HG02571 (cell line): ENCODE measurements around the gene PRCD.

Experiments used
- ATAC-seq: cut with Tn5 transposase; IDR thresholded peaks from one replicate; pipeline ENCODE4 v1.9.1; 2021; ENCODE audit warnings: mild to moderate bottlenecking, moderate library complexity; ENCODE audit not compliant: unreplicated experiment

PRCD gene

DNA sequence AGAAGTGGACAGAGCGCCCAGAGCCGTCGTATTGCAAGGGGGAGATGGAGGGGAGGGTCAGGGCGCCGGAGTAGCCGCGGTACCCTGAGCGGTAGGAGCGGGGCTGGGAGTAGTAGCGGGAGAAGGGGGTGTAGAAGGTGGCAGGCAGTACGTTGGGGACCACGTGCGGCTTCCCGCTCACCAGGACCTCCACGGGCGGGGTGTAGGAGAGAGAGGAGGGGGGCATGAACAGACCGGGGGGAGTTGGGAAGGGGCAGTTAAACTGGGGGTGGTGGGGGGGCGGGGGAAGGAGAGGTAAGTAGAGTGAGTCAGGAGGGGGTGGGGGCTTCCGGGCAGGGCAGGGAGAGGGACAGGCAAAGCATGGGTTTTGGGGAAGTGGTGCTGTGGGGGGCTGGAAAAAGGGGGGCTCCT lies 29.0 kb downstream of the PRCD start:
- ATAC-seq = no peak

DNA sequence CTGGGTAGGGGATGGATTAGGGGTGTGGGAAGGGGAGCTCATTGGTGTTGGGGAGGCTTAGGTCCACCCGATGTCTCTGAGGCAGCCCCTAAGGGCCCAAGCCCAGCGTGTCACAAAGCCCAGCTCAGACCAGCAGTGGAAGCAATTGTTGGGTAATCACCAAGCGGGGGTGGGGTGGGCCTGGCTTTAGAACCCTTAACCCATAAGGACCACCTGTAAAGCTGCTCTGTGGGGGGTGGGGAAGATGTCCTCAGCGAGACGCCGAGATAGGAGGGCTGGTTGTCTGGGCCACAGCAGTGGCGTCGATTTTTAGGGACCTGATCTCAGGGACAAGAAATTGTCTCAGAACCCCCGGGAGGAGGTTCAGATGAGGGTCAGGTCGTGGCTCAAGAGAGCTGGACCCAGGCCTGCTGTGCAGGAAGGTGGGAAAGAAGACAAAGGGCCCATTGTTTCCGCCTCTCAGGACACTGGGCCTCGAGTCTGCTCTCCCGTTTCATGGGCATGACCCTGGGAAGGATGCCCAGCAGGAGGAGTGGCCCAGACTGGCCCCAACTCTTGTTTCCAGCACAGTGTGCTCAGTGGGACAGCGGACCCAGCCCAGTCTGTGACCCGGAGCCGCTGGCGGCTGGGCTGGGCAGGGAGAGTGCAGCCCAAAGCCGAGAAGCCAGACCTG lies 29.9 kb downstream of the PRCD start:
- no peak for ATAC-seq

GRCh38 chr17:76570457-76570856 lies 30.6 kb downstream of the PRCD start:
- ATAC-seq = no peak

GRCh38 chr17:76570877-76571471 lies 31.1 kb downstream of the PRCD start:
- no peak for ATAC-seq

GRCh38 chr17:76572201-76572910 lies 32.5 kb downstream of the PRCD start:
- no peak for ATAC-seq

- no peak for ATAC-seq
Observed at GRCh38 chr17:76573096-76573495, 33.3 kb downstream of the PRCD start.

DNA sequence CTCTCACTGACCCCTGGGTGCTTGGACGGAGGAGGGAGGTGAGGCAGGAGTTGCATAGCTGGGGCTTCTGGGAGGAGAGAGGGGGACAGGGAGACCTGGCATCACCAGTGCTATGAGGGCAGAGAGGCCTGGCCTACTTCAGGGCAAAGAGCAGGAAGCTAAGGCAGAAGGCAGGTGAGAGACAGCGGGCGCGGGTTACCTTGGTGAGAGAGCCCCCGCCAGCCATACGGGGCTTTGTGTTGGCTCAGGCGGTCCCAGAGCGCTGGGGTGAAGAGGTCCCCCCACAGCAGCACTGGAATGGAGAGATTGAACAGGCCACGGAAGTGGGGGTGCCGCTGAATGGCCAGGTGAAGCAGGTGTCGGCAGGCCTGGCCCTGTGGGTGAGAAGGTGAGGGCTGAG lies 34.3 kb downstream of the PRCD start:
- no peak for ATAC-seq

GRCh38 chr17:76575570-76575969 lies 35.7 kb downstream of the PRCD start:
- ATAC-seq = no peak

- no peak for ATAC-seq
Observed at GRCh38 chr17:76576189-76576588, 36.3 kb downstream of the PRCD start.

- ATAC-seq = no peak
Observed at GRCh38 chr17:76577876-76578275, 38.0 kb downstream of the PRCD start.

- no peak for ATAC-seq
Observed at GRCh38 chr17:76578376-76578775, 38.5 kb downstream of the PRCD start.

- ATAC-seq = no peak
Observed at GRCh38 chr17:76579281-76579680, 39.4 kb downstream of the PRCD start.

GRCh38 chr17:76581515-76581914 lies 41.7 kb downstream of the PRCD start:
- ATAC-seq = no peak

GRCh38 chr17:76582660-76583059 lies 42.8 kb downstream of the PRCD start:
- no peak for ATAC-seq

GRCh38 chr17:76584427-76585032 lies 44.7 kb downstream of the PRCD start:
- no peak for ATAC-seq

DNA sequence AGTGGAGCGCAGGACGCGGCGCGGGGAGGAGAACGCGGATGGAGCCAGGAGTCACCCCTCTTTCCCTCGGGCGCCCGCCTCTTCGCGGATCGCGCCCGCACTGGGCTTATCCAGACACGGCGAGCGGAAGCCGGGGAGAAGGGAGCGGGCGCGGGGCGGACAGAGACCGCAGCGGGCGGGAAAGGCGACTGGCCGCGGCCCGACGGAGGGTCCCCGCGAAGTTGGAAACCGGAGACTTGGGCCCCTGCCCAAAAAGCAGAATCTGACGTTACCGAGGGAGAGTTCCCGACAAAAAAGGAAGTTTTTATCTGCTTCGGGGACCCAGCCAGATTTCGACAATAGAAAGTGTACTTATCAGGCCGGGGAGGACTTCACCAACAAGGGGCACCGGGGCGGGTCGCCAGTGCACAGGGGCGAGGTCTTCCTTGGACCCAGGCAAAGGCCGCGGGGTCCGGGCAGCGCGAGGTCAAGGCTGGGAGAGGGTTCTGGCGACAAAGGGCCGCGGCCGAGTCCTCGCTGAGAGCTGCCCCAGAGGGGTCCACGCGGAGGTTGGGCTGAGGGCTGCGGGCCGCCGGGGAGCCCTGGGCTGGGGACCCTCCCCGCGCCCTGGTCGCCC lies 45.3 kb downstream of the PRCD start:
- no peak for ATAC-seq

DNA sequence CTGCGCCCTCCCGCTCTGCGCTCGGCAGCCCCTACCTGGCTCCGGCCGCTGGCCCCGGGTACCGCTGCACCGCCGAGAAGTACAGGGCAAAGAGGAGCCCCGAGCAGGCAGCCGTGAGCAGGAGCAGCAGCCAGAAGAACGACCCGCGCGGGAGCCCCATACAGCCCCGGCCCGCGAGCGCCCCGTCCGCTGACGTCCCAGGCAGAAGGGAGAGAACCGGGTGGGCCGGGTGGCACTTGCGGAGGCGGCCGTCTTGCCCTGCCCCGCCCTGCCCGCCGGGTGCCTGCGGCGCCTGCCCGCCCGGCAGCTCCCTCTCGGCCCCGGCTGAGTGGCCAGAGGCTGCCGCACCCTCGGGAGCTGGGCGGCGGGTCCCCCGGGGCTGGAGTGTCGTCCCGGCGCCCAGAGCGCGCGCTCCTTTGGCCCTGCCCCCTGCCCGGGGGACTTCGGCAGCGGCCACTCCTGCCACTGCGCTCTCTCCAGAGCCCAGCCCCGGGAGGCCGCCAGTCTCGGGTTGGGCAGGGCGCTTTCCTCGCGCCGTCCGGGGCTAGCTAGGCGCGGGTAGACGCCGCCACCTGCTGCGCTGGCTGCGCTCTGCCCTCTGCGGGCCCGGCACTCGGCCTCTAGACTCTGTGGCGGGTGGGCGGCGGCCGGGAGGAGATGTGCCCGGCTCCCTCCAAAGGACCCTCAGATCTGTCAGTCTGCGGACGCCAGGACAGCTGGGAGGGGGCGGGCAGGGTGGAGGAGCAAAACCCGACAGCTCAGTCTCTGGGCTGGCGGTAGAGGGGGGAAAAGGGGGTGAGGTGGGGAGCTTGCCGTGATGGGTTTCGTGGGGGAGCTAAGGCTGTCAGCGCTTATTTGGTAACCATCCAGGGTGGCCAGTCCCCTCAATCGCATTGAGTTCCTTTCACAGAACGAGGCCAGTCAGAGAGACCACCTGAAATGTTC lies 46.1 kb downstream of the PRCD start, which contains the start of gene ST6GALNAC2:
ST6GALNAC2 (minus strand) TSS at position 212 of the 945 bp plus-strand sequence; CDS start at position 160, 52 bp downstream.
- no peak for ATAC-seq

DNA sequence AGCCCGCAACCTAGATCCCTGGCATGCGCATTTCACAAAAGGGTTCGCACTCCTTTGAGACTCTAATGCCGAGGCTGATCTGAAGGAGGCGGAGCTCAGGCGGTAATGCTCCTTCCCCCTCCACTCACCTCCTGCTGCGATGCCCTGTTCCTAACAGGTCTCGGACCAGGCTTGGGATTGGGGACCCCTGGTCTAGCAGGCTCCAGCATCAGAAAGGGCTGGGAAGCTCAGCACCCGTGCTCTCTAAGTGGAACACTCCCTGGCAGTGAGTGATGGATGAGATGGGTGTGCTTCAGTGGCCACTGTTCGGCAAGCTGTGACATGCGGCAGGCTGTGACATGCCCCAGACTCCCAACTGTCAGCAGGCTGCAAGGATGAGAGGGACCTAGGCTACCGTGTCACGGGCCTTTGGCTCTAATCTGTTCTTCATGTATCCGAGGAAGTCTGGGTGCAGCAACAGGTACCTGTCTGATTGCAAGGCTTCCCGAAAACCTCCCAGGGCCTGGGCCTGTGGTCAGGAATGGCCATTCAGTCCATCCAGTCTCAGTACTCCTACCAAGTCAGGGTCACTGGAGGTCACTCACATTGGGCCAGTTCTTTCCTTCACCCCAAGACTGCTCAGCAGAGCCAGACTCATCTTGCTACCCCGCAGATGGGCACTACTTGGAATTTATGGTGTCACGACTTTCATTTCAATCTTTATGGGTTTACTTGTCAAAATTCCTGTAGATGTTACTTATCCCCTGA lies 47.1 kb downstream of the PRCD start:
- no peak for ATAC-seq

GRCh38 chr17:76588182-76588581 lies 48.3 kb downstream of the PRCD start:
- ATAC-seq = no peak
